Gastroesophageal sphincter (tissue), 4 donors: Measurements from ENCODE around the gene PDE1C. TPM values are rescaled to one million over a fixed set of nuclear protein-coding genes. Genes with fewer than 3 reads are reported as not detected.

Experiments used
- ATAC-seq: fragments of 150-250 bp; one replicate; pipeline ENCODE4 v1.9.1; 2016; ENCODE audit warnings: mild to moderate bottlenecking, moderate library complexity
- H3K27ac ChIP-seq, 4 donors: fragments of 200-600 bp; sonication (generic) in 3 of 4; 1 replicate in 3 of 4; 2 replicates in 1 of 4; pipeline ENCODE4 v1.5.1; 2016 to 2019
- H3K27me3 ChIP-seq: fragments of 200-600 bp; sonication (generic); one replicate; pipeline ENCODE4 v1.5.1; 2019
- H3K36me3 ChIP-seq, 2 donors: fragments of 200-600 bp; sonication (generic); one replicate each; pipeline ENCODE4 v1.5.1; 2019; ENCODE audit warnings: control low read depth in 1 of 2
- H3K4me1 ChIP-seq, 3 donors: fragments of 200-600 bp; sonication (generic); 1 replicate in 2 of 3; 2 replicates in 1 of 3; pipeline ENCODE4 v1.5.1; 2016 to 2019; ENCODE audit warnings: control low read depth in 2 of 3
- H3K4me3 ChIP-seq, 2 donors: fragments of 200-600 bp; sonication (generic); one replicate each; pipeline ENCODE4 v1.5.1; 2019; ENCODE audit warnings: mild to moderate bottlenecking in 1 of 2, moderate library complexity in 1 of 2
- H3K9me3 ChIP-seq, 3 donors: fragments of 200-600 bp; sonication (generic); one replicate each; pipeline ENCODE4 v1.5.1; 2017 to 2019; ENCODE audit warnings: control low read depth in 2 of 3
- CTCF ChIP-seq, 4 experiments: fragments of 200-600 bp in 2 of 4; fragments of 450-650 bp in 2 of 4; sonication (generic) in 1 of 4; IDR thresholded peaks; one replicate each; pipeline ENCODE4 v1.5.1; 2017 to 2019; ENCODE audit warnings: antibody characterized with exemption in 4 of 4, mild to moderate bottlenecking in 2 of 4, moderate library complexity in 2 of 4
- EP300 ChIP-seq: sonication (generic); formaldehyde crosslinking; IDR thresholded peaks from one replicate; pipeline ENCODE4 v1.6.1; 2017; ENCODE audit warnings: antibody characterized with exemption, mild to moderate bottlenecking
- POLR2A ChIP-seq, 2 donors: fragments of 450-650 bp; IDR thresholded peaks; one replicate each; pipeline ENCODE4 v1.6.1; 2017; ENCODE audit warnings: antibody characterized with exemption in 2 of 2, mild to moderate bottlenecking in 2 of 2, moderate library complexity in 1 of 2
- POLR2AphosphoS5 ChIP-seq: sonication (generic); formaldehyde crosslinking; IDR thresholded peaks from one replicate; pipeline ENCODE4 v1.6.1; 2017; ENCODE audit warnings: antibody characterized with exemption
- WGBS, 2 donors: methylation state at CpG; one replicate each; pipeline ENCODE4 v1.1.5; 2018; ENCODE audit warnings: low coverage in 1 of 2; 5-methylcytosine and 5-hydroxymethylcytosine counted together
- total RNA-seq, 4 donors: library from RNA; depleted of rRNA; stranded (reverse); fragments of >200 nt; gene quantifications; one replicate each; pipeline ENCODE4 v1.1.0, GENCODE V29; 2016

The PDE1C gene
- total RNA-seq, 4 donors from 2014 or later = 17.2 to 28.8 (median 21.7) TPM

GRCh38 chr7:32025381-32026082, 44.7 kb downstream of the PDE1C start:
- 75 to 81% methylated on average over 3 to 5 of the region's 6 CpGs for WGBS, 2 donors
- no peak overlapping the region for H3K4me3 ChIP-seq
- H3K36me3 ChIP-seq = no peaks in the 10 kb centered on the region
- TF ChIP-seq POLR2AphosphoS5 (no peak), EP300 (no peak), CTCF (IDR thresholded peaks at IDR 0.05) (no peak), POLR2A (IDR thresholded peaks at IDR 0.05) (no peak)
- no peak overlapping the region for H3K27ac ChIP-seq
- no peaks in the 10 kb centered on the region for H3K27me3 ChIP-seq
- peaks cover 0 to 11% (median 0%) of the 10 kb centered on the region in 3 donors for H3K4me1 ChIP-seq
- no peaks in the 10 kb centered on the region for H3K9me3 ChIP-seq
- no peak for ATAC-seq

GRCh38 chr7:32023376-32023775, 46.8 kb downstream of the PDE1C start:
- peaks cover 0 to 12% (median 0%) of the 10 kb centered on the region in 3 donors for H3K4me1 ChIP-seq
- no peaks in the 10 kb centered on the region for H3K27me3 ChIP-seq
- no peaks in the 10 kb centered on the region for H3K36me3 ChIP-seq
- TF ChIP-seq POLR2A (IDR thresholded peaks at IDR 0.05) (no peak), CTCF (IDR thresholded peaks at IDR 0.05) (no peak), EP300 (no peak), POLR2AphosphoS5 (no peak)
- H3K4me3 ChIP-seq = no peak overlapping the region
- 30 to 33% methylated on average over 6 of the region's 6 CpGs for WGBS, 2 donors
- H3K9me3 ChIP-seq = no peaks in the 10 kb centered on the region
- ATAC-seq = no peak
- H3K27ac ChIP-seq = no peak overlapping the region

- no peak overlapping the region for H3K27ac ChIP-seq
- no peak for ATAC-seq
These were observed 47.2 kb downstream of the PDE1C start for GRCh38 chr7:32022966-32023365.

GRCh38 chr7:32020551-32021159, 49.6 kb downstream of the PDE1C start:
- peaks cover 0 to 3% (median 0%) of the 10 kb centered on the region in 3 donors for H3K9me3 ChIP-seq
- no peaks in the 10 kb centered on the region for H3K27me3 ChIP-seq
- WGBS, 2 donors = 70 to 80% methylated on average over 2 of the region's 2 CpGs
- ATAC-seq = peak; percentile 39
- no peak overlapping the region for H3K4me3 ChIP-seq
- no peak for TF ChIP-seq POLR2A (IDR thresholded peaks at IDR 0.05)
- peak; percentile 80 for TF ChIP-seq POLR2AphosphoS5
- peaks cover 0 to 6% of the 10 kb centered on the region in 2 donors for H3K36me3 ChIP-seq
- H3K4me1 ChIP-seq = peaks cover 0 to 12% (median 0%) of the 10 kb centered on the region in 3 donors
- H3K27ac ChIP-seq = peak overlapping the region in 1 of 4 donors; percentile 33

More at GRCh38 chr7:32022966-32023365, 47.2 kb downstream of the PDE1C start:
- Histone ChIP-seq H3K9me3 (no peaks in the 10 kb centered on the region), H3K4me1 (peaks cover 0 to 12% (median 0%) of the 10 kb centered on the region in 3 donors), H3K36me3 (no peaks in the 10 kb centered on the region), H3K27me3 (no peaks in the 10 kb centered on the region), H3K4me3 (no peak overlapping the region)
- WGBS, 2 donors = 39 to 50% methylated on average over 4 of the region's 4 CpGs
- TF ChIP-seq EP300 (no peak), POLR2AphosphoS5 (no peak), POLR2A (IDR thresholded peaks at IDR 0.05) (no peak), CTCF (IDR thresholded peaks at IDR 0.05) (no peak)

- peaks cover 0 to 6% of the 10 kb centered on the region in 2 donors for H3K36me3 ChIP-seq
- H3K27ac ChIP-seq = no peak overlapping the region
- 74 to 94% methylated on average over 2 of the region's 2 CpGs for WGBS, 2 donors
- ATAC-seq = no peak
- H3K9me3 ChIP-seq = peaks cover 0 to 3% (median 0%) of the 10 kb centered on the region in 3 donors
- H3K27me3 ChIP-seq = no peaks in the 10 kb centered on the region
- TF ChIP-seq CTCF (IDR thresholded peaks at IDR 0.05) = no peak
- H3K4me3 ChIP-seq = no peak overlapping the region
- peaks cover 0 to 12% (median 0%) of the 10 kb centered on the region in 3 donors for H3K4me1 ChIP-seq
These were observed 51.2 kb downstream of the PDE1C start for GRCh38 chr7:32018845-32019578.
